Measurements from ENCODE around the gene TTC7B. TPM values are rescaled to one million over a fixed set of nuclear protein-coding genes. Genes with fewer than 3 reads are reported as not detected.

Gene TTC7B
- total RNA-seq, 4 donors from 2014 or later = 8.4 to 11.2 (median 9.2) TPM

DNA sequence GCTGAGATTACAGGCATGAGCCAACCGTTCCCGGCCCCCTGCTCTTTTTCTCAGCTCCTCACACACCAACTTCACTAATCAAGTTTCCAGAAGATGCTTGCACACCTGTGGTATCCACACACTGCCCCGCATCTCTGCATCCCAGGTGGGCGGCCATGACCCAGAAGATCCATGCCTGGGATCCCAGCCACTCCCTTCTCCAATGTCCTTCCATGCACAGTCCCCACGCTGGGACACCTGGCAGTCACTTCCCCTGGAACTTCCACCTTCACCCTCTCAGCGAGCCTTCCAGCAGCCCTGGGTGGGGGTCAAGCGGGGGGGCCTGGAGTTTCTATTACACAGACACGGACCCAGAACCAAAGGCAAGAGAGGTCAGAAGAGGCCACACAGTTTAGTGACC is 311.6 kb downstream of the TTC7B start:
- peaks cover 0 to 18% (median 12%) of the 10 kb centered on the region in 4 donors for H3K4me1 ChIP-seq
- DNase-seq = no peak
- intact Hi-C loops (cut with DNase I; ENCODE audit: low total_unique reads) (loop anchor here (10.0 kb wide), 1 partner anchor 80 kb away; no protein-coding TSS in a partner anchor), in situ Hi-C loops (cut with MboI; ENCODE audit: low pct_ligation_motif_present in 1 of 4, low pct_unique_long_range_greater_than_20kb in 1 of 4, low sequenced_read_pairs in 3 of 4) (no loop called here)
- no peaks in the 10 kb centered on the region for H3K36me3 ChIP-seq
- no peak for TF ChIP-seq POLR2AphosphoS5 (IDR thresholded peaks at IDR 0.05)
- no peak for TF ChIP-seq EP300 (IDR thresholded peaks at IDR 0.05; ENCODE audit: low read depth)
- TF ChIP-seq, protein P1, sequence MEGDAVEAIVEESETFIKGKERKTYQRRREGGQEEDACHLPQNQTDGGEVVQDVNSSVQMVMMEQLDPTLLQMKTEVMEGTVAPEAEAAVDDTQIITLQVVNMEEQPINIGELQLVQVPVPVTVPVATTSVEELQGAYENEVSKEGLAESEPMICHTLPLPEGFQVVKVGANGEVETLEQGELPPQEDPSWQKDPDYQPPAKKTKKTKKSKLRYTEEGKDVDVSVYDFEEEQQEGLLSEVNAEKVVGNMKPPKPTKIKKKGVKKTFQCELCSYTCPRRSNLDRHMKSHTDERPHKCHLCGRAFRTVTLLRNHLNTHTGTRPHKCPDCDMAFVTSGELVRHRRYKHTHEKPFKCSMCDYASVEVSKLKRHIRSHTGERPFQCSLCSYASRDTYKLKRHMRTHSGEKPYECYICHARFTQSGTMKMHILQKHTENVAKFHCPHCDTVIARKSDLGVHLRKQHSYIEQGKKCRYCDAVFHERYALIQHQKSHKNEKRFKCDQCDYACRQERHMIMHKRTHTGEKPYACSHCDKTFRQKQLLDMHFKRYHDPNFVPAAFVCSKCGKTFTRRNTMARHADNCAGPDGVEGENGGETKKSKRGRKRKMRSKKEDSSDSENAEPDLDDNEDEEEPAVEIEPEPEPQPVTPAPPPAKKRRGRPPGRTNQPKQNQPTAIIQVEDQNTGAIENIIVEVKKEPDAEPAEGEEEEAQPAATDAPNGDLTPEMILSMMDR (IDR thresholded peaks at IDR 0.05) = no peak
- no peak for TF ChIP-seq POLR2A (IDR thresholded peaks at IDR 0.05)
- no peak overlapping the region for H3K27ac ChIP-seq
- 93% methylated on average over 8 of the region's 8 CpGs; no CpG with 5 or more reads in 1 of the 2 donors for WGBS, 2 donors (ENCODE audit: low coverage in 1 of 2)
- no peaks in the 10 kb centered on the region for H3K9me3 ChIP-seq
- no peaks in the 10 kb centered on the region for H3K27me3 ChIP-seq
- no peak overlapping the region for H3K4me3 ChIP-seq

DNA sequence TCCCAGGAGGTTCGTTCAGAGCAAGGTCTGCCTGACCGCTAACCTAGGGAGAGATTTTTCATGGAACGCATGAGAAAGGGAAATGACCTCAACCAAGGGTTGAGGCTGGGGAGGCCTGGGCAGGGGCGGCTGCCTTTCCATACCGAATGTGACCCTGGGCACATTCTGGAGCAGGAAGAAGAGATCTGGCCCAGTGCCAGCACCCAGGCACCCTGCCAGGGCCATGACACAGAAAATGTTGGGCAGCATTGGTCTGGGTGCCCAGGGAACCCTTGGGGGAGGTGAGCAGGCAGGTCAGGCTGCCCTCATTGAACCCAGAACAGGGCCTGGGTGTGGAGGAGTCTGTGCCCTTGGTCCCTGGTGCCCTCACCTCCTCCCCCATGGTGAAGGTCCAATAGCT is 312.6 kb downstream of the TTC7B start:
- DNase-seq = peak; percentile 44
- no peaks in the 10 kb centered on the region for H3K27me3 ChIP-seq
- H3K9me3 ChIP-seq = no peaks in the 10 kb centered on the region
- intact Hi-C loops (cut with DNase I; ENCODE audit: low total_unique reads) = loop anchor here (10.0 kb wide), 1 partner anchor 79 kb away; no protein-coding TSS in a partner anchor
- TF ChIP-seq EP300 (IDR thresholded peaks at IDR 0.05; ENCODE audit: low read depth) = no peak
- TF ChIP-seq, protein P1 (IDR thresholded peaks at IDR 0.05) = no peak
- no peak for TF ChIP-seq POLR2A (IDR thresholded peaks at IDR 0.05)
- no peak for TF ChIP-seq POLR2AphosphoS5 (IDR thresholded peaks at IDR 0.05)
- no peak overlapping the region for H3K4me3 ChIP-seq
- 59% methylated on average over 5 of the region's 5 CpGs; no CpG with 5 or more reads in 1 of the 2 donors for WGBS, 2 donors (ENCODE audit: low coverage in 1 of 2)
- H3K27ac ChIP-seq = no peak overlapping the region
- in situ Hi-C loops (cut with MboI; ENCODE audit: low pct_ligation_motif_present in 1 of 4, low pct_unique_long_range_greater_than_20kb in 1 of 4, low sequenced_read_pairs in 3 of 4) = no loop called here
- peaks cover 0 to 8% (median 3%) of the 10 kb centered on the region in 4 donors for H3K4me1 ChIP-seq
- no peaks in the 10 kb centered on the region for H3K36me3 ChIP-seq

DNA sequence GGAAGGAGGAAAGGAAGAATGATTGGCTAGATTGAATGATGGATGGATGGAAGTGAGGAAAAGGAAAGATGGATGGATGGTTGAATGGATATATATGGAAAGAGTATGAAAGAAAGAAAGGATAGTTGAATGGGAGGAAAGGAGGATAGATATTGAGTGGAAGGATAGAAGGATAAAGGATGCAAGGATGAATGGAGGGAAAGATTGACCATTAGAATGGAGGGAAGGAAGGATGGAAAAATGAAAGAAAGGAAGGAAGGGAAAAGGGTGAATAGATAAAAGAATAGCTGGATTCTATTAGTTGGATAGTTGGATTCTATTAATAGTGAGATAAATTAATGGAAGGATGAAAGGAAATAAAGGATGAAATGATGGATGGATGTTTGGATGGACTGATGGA is 313.5 kb downstream of the TTC7B start:
- intact Hi-C loops (cut with DNase I; ENCODE audit: low total_unique reads) = loop anchor here (10.0 kb wide), 1 partner anchor 78 kb away; no protein-coding TSS in a partner anchor
- DNase-seq = no peak
- H3K27me3 ChIP-seq = no peaks in the 10 kb centered on the region
- TF ChIP-seq, protein P1 (IDR thresholded peaks at IDR 0.05) = no peak
- no peak for TF ChIP-seq POLR2A (IDR thresholded peaks at IDR 0.05)
- no peak for TF ChIP-seq EP300 (IDR thresholded peaks at IDR 0.05; ENCODE audit: low read depth)
- no peak for TF ChIP-seq POLR2AphosphoS5 (IDR thresholded peaks at IDR 0.05)
- H3K9me3 ChIP-seq = no peaks in the 10 kb centered on the region
- in situ Hi-C loops (cut with MboI; ENCODE audit: low pct_ligation_motif_present in 1 of 4, low pct_unique_long_range_greater_than_20kb in 1 of 4, low sequenced_read_pairs in 3 of 4) = no loop called here
- H3K27ac ChIP-seq = no peak overlapping the region
- no peak overlapping the region for H3K4me3 ChIP-seq
- H3K4me1 ChIP-seq = peaks cover 0 to 4% (median 0%) of the 10 kb centered on the region in 4 donors
- no peaks in the 10 kb centered on the region for H3K36me3 ChIP-seq

DNA sequence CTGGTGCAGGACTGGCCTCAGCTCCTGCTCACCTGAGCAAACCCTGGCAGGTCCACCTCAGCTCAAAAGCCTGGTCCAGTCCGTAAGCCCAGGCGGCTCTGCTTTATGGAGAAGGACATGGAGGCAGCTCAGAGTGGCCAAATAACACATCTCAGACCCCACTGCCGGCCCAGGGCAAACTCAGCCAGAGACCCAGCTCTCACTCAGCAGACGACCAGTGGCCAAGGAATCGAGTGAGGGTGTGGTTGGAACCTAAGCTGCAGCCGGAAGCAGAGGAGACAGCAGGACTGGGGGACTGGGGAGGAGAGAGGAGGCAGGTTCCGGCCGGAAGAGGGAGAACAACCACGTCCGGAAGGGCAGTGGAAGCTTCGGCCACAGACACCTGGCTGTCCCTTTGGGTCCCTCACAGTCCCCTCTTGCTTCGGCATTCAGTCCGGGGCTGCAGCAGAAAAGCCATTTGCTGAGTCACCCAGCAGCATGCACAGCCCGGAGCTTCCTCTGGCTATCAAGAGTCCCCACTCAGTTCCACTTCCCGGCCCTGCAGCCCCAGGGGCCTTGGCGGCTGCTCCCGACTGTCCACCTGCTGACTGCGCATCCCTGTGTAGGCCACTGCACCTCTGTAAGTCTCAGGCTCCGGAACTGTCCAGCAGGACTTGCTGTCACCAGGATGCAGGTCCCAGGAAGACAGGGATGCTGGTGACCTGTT is 315.4 kb downstream of the TTC7B start:
- Histone ChIP-seq H3K36me3 (no peaks in the 10 kb centered on the region), H3K27me3 (no peaks in the 10 kb centered on the region), H3K9me3 (no peaks in the 10 kb centered on the region), H3K4me3 (no peak overlapping the region), H3K27ac (no peak overlapping the region), H3K4me1 (peaks cover 0 to 4% (median 0%) of the 10 kb centered on the region in 4 donors)
- WGBS, 2 donors (ENCODE audit: low coverage in 1 of 2) = 56% methylated on average over 15 of the region's 19 CpGs; no CpG with 5 or more reads in 1 of the 2 donors
- TF ChIP-seq, protein P1 (IDR thresholded peaks at IDR 0.05) = no peak
- no peak for TF ChIP-seq EP300 (IDR thresholded peaks at IDR 0.05; ENCODE audit: low read depth)
- no peak for TF ChIP-seq POLR2A (IDR thresholded peaks at IDR 0.05)
- TF ChIP-seq POLR2AphosphoS5 (IDR thresholded peaks at IDR 0.05) = no peak
- intact Hi-C loops (cut with DNase I; ENCODE audit: low total_unique reads) (loop anchor here (10.0 kb wide), 1 partner anchor 76 kb away; no protein-coding TSS in a partner anchor), in situ Hi-C loops (cut with MboI; ENCODE audit: low pct_ligation_motif_present in 1 of 4, low pct_unique_long_range_greater_than_20kb in 1 of 4, low sequenced_read_pairs in 3 of 4) (no loop called here)
- no peak for DNase-seq
